CD4-positive, CD25-positive, alpha-beta regulatory T cell (primary cell): ENCODE measurements around the gene PLXNA4. TPM values are rescaled to one million over a fixed set of nuclear protein-coding genes. Genes with fewer than 3 reads are reported as not detected.
A peak's percentile ranks its signal among the peaks of the same experiment; 100 is the strongest.

Source experiments
- ATAC-seq, 2 donors: fragments of 150-1000 bp; cut with Tn5 transposase; one replicate each; pipeline ENCODE4 v1.10.0; 2021; ENCODE audit warnings: low read depth in 2 of 2, moderate number of reproducible peaks in 2 of 2, moderate library complexity in 1 of 2
- DNase-seq, 3 donors: peaks; one replicate each; pipeline versions ENCODE4 v3.0.0 to v3.0.0-alpha.2; 2012 to 2022; ENCODE audit warnings: mixed read lengths in 1 of 3
- H3K27ac ChIP-seq: one replicate; pipeline ENCODE4 v1.7.0; 2013; ENCODE audit warnings: mild to moderate bottlenecking, low read length; ENCODE audit not compliant: insufficient read depth, poor library complexity, severe bottlenecking
- H3K27me3 ChIP-seq: one replicate; pipeline ENCODE4 v1.7.0; 2013; ENCODE audit warnings: low read length; ENCODE audit not compliant: control insufficient read depth, insufficient read depth
- H3K36me3 ChIP-seq: one replicate; pipeline ENCODE4 v1.7.0; 2013; ENCODE audit warnings: mild to moderate bottlenecking, low read length, moderate library complexity; ENCODE audit not compliant: control insufficient read depth, insufficient read depth
- H3K4me1 ChIP-seq: 2 replicates; pipeline ENCODE4 v1.7.0; 2013; ENCODE audit warnings: mild to moderate bottlenecking, low read length; ENCODE audit not compliant: insufficient read depth, control insufficient read depth, poor library complexity, severe bottlenecking
- H3K4me3 ChIP-seq: one replicate; pipeline ENCODE4 v1.7.0; 2013; ENCODE audit warnings: low read depth, mild to moderate bottlenecking, low read length, moderate library complexity
- H3K9me3 ChIP-seq, 2 experiments: 1 replicate in 1 of 2; 2 replicates in 1 of 2; pipeline ENCODE4 v1.7.0; 2013; ENCODE audit warnings: low read length in 2 of 2, mild to moderate bottlenecking in 1 of 2, moderate library complexity in 1 of 2; ENCODE audit not compliant: control insufficient read depth in 2 of 2
- H3K27ac Mint-ChIP-seq, 3 donors: one replicate each; pipeline ENCODE4 v1.8.0; 2020 to 2022; ENCODE audit warnings: mild to moderate bottlenecking in 3 of 3, mixed read lengths in 3 of 3, moderate library complexity in 2 of 3
- H3K27me3 Mint-ChIP-seq: one replicate; pipeline ENCODE4 v1.8.0; 2022; ENCODE audit warnings: mild to moderate bottlenecking, mixed read lengths
- H3K36me3 Mint-ChIP-seq: one replicate; pipeline ENCODE4 v1.8.0; 2020; ENCODE audit warnings: mixed read lengths
- H3K4me1 Mint-ChIP-seq, 4 donors: one replicate each; pipeline ENCODE4 v1.8.0; 2020 to 2022; ENCODE audit warnings: mixed read lengths in 4 of 4, mild to moderate bottlenecking in 1 of 4
- H3K4me3 Mint-ChIP-seq, 4 donors: one replicate each; pipeline ENCODE4 v1.8.0; 2020 to 2022; ENCODE audit warnings: mild to moderate bottlenecking in 4 of 4, mixed read lengths in 4 of 4, moderate library complexity in 3 of 4
- H3K9me3 Mint-ChIP-seq, 7 donors: one replicate each; pipeline ENCODE4 v1.8.0; 2020 to 2022; ENCODE audit warnings: mixed read lengths in 7 of 7, mild to moderate bottlenecking in 3 of 7, moderate library complexity in 2 of 7
- polyA plus RNA-seq, 4 donors: library from polyadenylated mRNA; unstranded; fragments of 300-500 nt; fragmentation: Illumina TruSeq; gene quantifications; one replicate each; pipeline ENCODE4 v1.2.3, GENCODE V29; 2021
- total RNA-seq: library from RNA; stranded (reverse); gene quantifications from one replicate; pipeline ENCODE4 v1.2.3, GENCODE V29; 2022

Gene PLXNA4
- total and polyA plus RNA-seq, 5 donors from 2014 or later, result 0.27 TPM; not detected in 4

DNA sequence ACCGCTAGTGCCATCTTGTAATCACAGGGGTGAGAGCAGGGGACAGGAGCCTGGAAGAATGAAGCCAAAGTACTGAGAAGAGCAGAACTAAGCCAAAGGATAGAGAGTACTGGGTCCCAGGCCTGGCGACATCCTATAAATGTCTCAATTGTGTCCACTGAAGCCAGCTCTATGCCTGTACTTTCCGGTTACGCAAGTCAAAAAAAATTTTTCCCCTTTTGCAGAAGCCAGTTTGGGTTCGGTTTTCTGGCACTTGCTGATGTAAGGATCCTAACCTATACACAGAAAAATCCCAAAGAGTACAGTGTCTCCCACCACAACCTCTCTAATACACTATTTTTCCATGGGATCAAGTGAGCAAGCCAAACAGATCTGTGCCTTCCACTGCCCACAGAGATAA, 61.1 kb downstream of the PLXNA4 start:
- Histone ChIP-seq H3K9me3 (no peaks in the 10 kb centered on the region), H3K4me1 (no peaks in the 10 kb centered on the region), H3K27me3 (peaks cover 2% of the 10 kb centered on the region), H3K4me3 (no peak overlapping the region), H3K36me3 (no peaks in the 10 kb centered on the region), H3K27ac (no peak overlapping the region)
- no peak overlapping the region for H3K4me3 Mint-ChIP-seq
- peaks cover 0 to 1% (median 0%) of the 10 kb centered on the region in 4 donors for H3K4me1 Mint-ChIP-seq
- no peak for ATAC-seq
- no peak overlapping the region for H3K27ac Mint-ChIP-seq
- H3K36me3 Mint-ChIP-seq, result no peaks in the 10 kb centered on the region
- DNase-seq, result no peak
- H3K9me3 Mint-ChIP-seq, result peaks cover 0 to 3% (median 0%) of the 10 kb centered on the region in 7 donors
- peaks cover 5% of the 10 kb centered on the region for H3K27me3 Mint-ChIP-seq

DNA sequence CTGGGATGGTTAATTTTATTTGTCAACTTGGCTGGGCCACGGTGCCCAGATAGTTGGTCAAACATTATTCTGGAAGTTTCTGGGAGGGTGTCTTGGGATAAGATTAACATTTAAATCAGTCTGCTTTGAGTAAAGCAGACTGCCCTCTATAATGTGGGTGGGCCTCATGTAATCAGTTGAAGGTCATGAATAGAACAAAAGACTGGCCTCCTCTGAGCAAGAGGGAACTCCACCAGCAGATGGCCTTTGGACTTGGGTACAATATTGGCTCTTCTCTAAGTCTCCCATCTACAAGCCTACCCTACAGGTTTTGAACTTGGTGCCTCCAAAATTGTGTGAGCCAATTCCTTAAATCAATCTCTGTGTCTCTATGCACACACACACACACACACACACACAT, 61.8 kb downstream of the PLXNA4 start:
- Mint-ChIP-seq H3K4me3 (no peak overlapping the region), H3K36me3 (no peaks in the 10 kb centered on the region), H3K9me3 (peaks cover 0 to 3% (median 0%) of the 10 kb centered on the region in 7 donors), H3K27ac (no peak overlapping the region), H3K27me3 (peaks cover 5% of the 10 kb centered on the region), H3K4me1 (peaks cover 0 to 1% (median 0%) of the 10 kb centered on the region in 4 donors)
- no peak overlapping the region for H3K27ac ChIP-seq
- peaks cover 2% of the 10 kb centered on the region for H3K27me3 ChIP-seq
- no peak overlapping the region for H3K4me3 ChIP-seq
- no peaks in the 10 kb centered on the region for H3K4me1 ChIP-seq
- DNase-seq, result no peak
- ATAC-seq, result no peak
- no peaks in the 10 kb centered on the region for H3K36me3 ChIP-seq
- H3K9me3 ChIP-seq, result no peaks in the 10 kb centered on the region

GRCh38 chr7:132511921-132512320, 64.3 kb downstream of the PLXNA4 start:
- Histone ChIP-seq H3K27ac (no peak overlapping the region), H3K36me3 (no peaks in the 10 kb centered on the region), H3K27me3 (peaks cover 2% of the 10 kb centered on the region), H3K9me3 (no peaks in the 10 kb centered on the region), H3K4me1 (no peaks in the 10 kb centered on the region), H3K4me3 (no peak overlapping the region)
- H3K27me3 Mint-ChIP-seq, result peaks cover 11% of the 10 kb centered on the region
- DNase-seq (no peak), ATAC-seq (no peak)
- no peaks in the 10 kb centered on the region for H3K36me3 Mint-ChIP-seq
- no peak overlapping the region for H3K4me3 Mint-ChIP-seq
- peaks cover 0 to 3% (median 0%) of the 10 kb centered on the region in 7 donors for H3K9me3 Mint-ChIP-seq
- H3K4me1 Mint-ChIP-seq, result peaks cover 0 to 1% (median 0%) of the 10 kb centered on the region in 4 donors
- H3K27ac Mint-ChIP-seq, result no peak overlapping the region

- Histone ChIP-seq H3K27me3 (peaks cover 2% of the 10 kb centered on the region), H3K36me3 (no peaks in the 10 kb centered on the region), H3K4me1 (no peaks in the 10 kb centered on the region), H3K9me3 (no peaks in the 10 kb centered on the region), H3K27ac (no peak overlapping the region), H3K4me3 (no peak overlapping the region)
- peaks cover 11% of the 10 kb centered on the region for H3K27me3 Mint-ChIP-seq
- H3K4me3 Mint-ChIP-seq, result no peak overlapping the region
- DNase-seq, result no peak
- no peak for ATAC-seq
- H3K9me3 Mint-ChIP-seq, result peaks cover 0 to 3% (median 0%) of the 10 kb centered on the region in 7 donors
- peaks cover 0 to 1% (median 0%) of the 10 kb centered on the region in 4 donors for H3K4me1 Mint-ChIP-seq
- H3K36me3 Mint-ChIP-seq, result no peaks in the 10 kb centered on the region
- H3K27ac Mint-ChIP-seq, result no peak overlapping the region
Observed at GRCh38 chr7:132511387-132511786, 64.9 kb downstream of the PLXNA4 start.

DNA sequence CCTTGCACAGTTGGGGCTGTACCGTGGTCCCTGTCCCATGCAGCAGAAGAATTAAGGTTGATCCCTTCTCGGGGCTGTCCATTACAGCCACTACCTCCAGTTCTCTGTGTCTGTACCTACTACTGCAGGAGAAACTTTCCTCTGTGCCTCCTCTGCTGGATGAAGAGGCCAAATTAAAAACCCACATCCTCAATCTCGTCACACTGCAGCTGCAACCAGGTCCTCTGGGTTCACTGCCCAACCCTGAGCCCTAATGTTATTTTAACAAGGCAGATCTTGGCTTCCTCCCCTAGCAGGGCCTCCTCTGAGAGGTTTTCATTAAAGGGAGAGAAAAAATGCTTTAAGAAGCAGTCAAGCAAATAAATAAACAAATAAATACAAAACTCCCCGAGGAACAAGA, 66.6 kb downstream of the PLXNA4 start:
- peaks cover 0 to 2% (median 0%) of the 10 kb centered on the region in 7 donors for H3K9me3 Mint-ChIP-seq
- H3K4me3 Mint-ChIP-seq, result no peak overlapping the region
- Histone ChIP-seq H3K27me3 (peaks cover 2% of the 10 kb centered on the region), H3K4me3 (no peak overlapping the region), H3K9me3 (no peaks in the 10 kb centered on the region), H3K36me3 (no peaks in the 10 kb centered on the region), H3K27ac (no peak overlapping the region), H3K4me1 (no peaks in the 10 kb centered on the region)
- H3K4me1 Mint-ChIP-seq, result peaks cover 0 to 1% (median 0%) of the 10 kb centered on the region in 4 donors
- DNase-seq (peak in 1 of 3 donors; percentile 1), ATAC-seq (no peak)
- no peak overlapping the region for H3K27ac Mint-ChIP-seq
- H3K36me3 Mint-ChIP-seq, result no peaks in the 10 kb centered on the region
- H3K27me3 Mint-ChIP-seq, result peaks cover 11% of the 10 kb centered on the region

- H3K4me1 ChIP-seq, result no peaks in the 10 kb centered on the region
- no peaks in the 10 kb centered on the region for H3K36me3 Mint-ChIP-seq
- no peak overlapping the region for H3K27ac Mint-ChIP-seq
- H3K4me1 Mint-ChIP-seq, result no peaks in the 10 kb centered on the region
- peaks cover 2% of the 10 kb centered on the region for H3K27me3 ChIP-seq
- ATAC-seq (no peak), DNase-seq (no peak)
- H3K27me3 Mint-ChIP-seq, result peaks cover 11% of the 10 kb centered on the region
- H3K27ac ChIP-seq, result no peak overlapping the region
- H3K4me3 Mint-ChIP-seq, result no peak overlapping the region
- no peak overlapping the region for H3K4me3 ChIP-seq
- no peaks in the 10 kb centered on the region for H3K9me3 Mint-ChIP-seq
- no peaks in the 10 kb centered on the region for H3K36me3 ChIP-seq
- H3K9me3 ChIP-seq, result no peaks in the 10 kb centered on the region
Observed at GRCh38 chr7:132508724-132509353, 67.4 kb downstream of the PLXNA4 start.

DNA sequence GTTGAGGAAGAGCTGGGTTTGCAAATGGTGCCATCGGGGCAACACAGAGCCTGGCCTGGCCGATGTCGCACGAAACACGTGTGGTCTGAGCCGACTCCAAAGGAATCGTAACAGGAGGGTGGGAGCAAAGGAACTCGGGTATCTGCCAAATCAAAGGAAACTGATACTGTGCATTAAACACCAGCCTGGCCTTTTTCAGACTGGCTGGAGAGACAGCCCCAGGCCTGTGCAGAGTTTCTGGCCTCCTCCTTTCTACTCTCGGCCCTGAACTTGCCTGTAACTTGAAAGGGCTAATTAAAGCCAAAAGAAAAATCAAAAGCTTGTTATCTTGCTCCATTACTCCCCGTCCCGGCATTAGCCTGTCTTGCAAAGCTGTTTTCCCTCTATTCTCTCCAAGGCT, 71.4 kb downstream of the PLXNA4 start:
- no peak overlapping the region for H3K27ac Mint-ChIP-seq
- Histone ChIP-seq H3K4me1 (no peaks in the 10 kb centered on the region), H3K36me3 (no peaks in the 10 kb centered on the region), H3K4me3 (no peak overlapping the region), H3K27ac (no peak overlapping the region), H3K27me3 (no peaks in the 10 kb centered on the region), H3K9me3 (no peaks in the 10 kb centered on the region)
- H3K9me3 Mint-ChIP-seq, result peaks cover 0 to 2% (median 0%) of the 10 kb centered on the region in 7 donors
- no peak for ATAC-seq
- no peaks in the 10 kb centered on the region for H3K4me1 Mint-ChIP-seq
- no peaks in the 10 kb centered on the region for H3K36me3 Mint-ChIP-seq
- H3K4me3 Mint-ChIP-seq, result no peak overlapping the region
- H3K27me3 Mint-ChIP-seq, result peaks cover 6% of the 10 kb centered on the region
- DNase-seq, result no peak

DNA sequence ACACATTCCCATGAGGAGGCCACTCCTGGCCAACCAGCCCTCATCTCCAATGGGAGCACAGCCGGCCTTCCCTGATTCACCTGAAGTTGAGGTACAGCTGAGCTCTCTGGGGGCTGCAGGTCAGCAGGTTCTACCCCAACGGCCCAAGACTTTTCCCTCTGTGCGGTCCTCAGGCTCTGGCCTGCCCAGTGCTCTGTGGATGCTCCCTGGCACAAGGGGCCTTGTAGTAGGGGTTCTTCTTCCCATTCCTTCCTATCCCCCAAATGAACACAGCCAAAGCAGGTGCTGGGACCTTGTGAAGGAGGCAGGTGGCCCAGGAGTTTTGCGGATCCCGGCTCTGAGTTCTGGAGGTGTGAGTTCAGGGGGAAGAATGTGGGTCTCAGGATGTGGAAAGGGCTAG, 72.2 kb downstream of the PLXNA4 start:
- DNase-seq (no peak), ATAC-seq (no peak)
- Mint-ChIP-seq H3K27me3 (peaks cover 6% of the 10 kb centered on the region), H3K4me3 (no peak overlapping the region), H3K9me3 (peaks cover 0 to 2% (median 0%) of the 10 kb centered on the region in 7 donors), H3K27ac (no peak overlapping the region), H3K4me1 (no peaks in the 10 kb centered on the region), H3K36me3 (no peaks in the 10 kb centered on the region)
- Histone ChIP-seq H3K4me1 (no peaks in the 10 kb centered on the region), H3K27ac (no peak overlapping the region), H3K27me3 (no peaks in the 10 kb centered on the region), H3K4me3 (no peak overlapping the region), H3K36me3 (no peaks in the 10 kb centered on the region), H3K9me3 (no peaks in the 10 kb centered on the region)
